Endodermal cell (in vitro differentiated cells): ENCODE measurements around the gene KLHL18. TPM values are rescaled to one million over a fixed set of nuclear protein-coding genes. Genes with fewer than 3 reads are reported as not detected.

Experiments
- DNase-seq: peaks from one replicate; pipeline ENCODE4 v3.0.0-alpha.2; 2017
- H3K27ac ChIP-seq: 2 replicates; pipeline ENCODE4 v1.5.1; 2013; ENCODE audit warnings: mild to moderate bottlenecking, low read depth, low read length, moderate library complexity
- H3K27me3 ChIP-seq: 2 replicates; pipeline ENCODE4 v1.6.1; 2013; ENCODE audit warnings: mild to moderate bottlenecking, low read length, moderate library complexity; ENCODE audit not compliant: insufficient read depth, control insufficient read depth, poor library complexity, severe bottlenecking
- H3K36me3 ChIP-seq: 2 replicates; pipeline ENCODE4 v1.7.0; 2013; ENCODE audit warnings: mild to moderate bottlenecking, low read length, moderate library complexity; ENCODE audit not compliant: control insufficient read depth, insufficient read depth
- H3K4me1 ChIP-seq: one replicate; pipeline ENCODE4 v1.7.0; 2013; ENCODE audit warnings: low read length; ENCODE audit not compliant: control insufficient read depth, insufficient read depth
- H3K4me3 ChIP-seq: 2 replicates; pipeline ENCODE4 v1.5.1; 2013; ENCODE audit warnings: mild to moderate bottlenecking, low read length, moderate library complexity
- H3K9ac ChIP-seq: 2 replicates; pipeline ENCODE4 v1.6.1; 2013; ENCODE audit warnings: mild to moderate bottlenecking, low read length, moderate library complexity; ENCODE audit not compliant: poor library complexity, severe bottlenecking; ENCODE audit errors: extremely low read depth
- H3K9me3 ChIP-seq: 2 replicates; pipeline ENCODE4 v1.6.1; 2013; ENCODE audit warnings: mild to moderate bottlenecking, low read length, moderate library complexity; ENCODE audit not compliant: control insufficient read depth
- H3K27ac Mint-ChIP-seq: 2 replicates; pipeline ENCODE4 v1.8.0; 2020; ENCODE audit warnings: mixed read lengths
- H3K27me3 Mint-ChIP-seq: 2 replicates; pipeline ENCODE4 v1.8.0; 2021; ENCODE audit warnings: mild to moderate bottlenecking, mixed read lengths; ENCODE audit not compliant: insufficient read depth
- H3K36me3 Mint-ChIP-seq: 2 replicates; pipeline ENCODE4 v1.8.0; 2020; ENCODE audit warnings: low read depth, mixed read lengths
- H3K4me1 Mint-ChIP-seq: 2 replicates; pipeline ENCODE4 v1.8.0; 2020; ENCODE audit warnings: mixed read lengths
- H3K4me3 Mint-ChIP-seq: 2 replicates; pipeline ENCODE4 v1.8.0; 2020; ENCODE audit warnings: mild to moderate bottlenecking, moderate library complexity, mixed read lengths
- H3K9me3 Mint-ChIP-seq: 2 replicates; pipeline ENCODE4 v1.8.0; 2020; ENCODE audit warnings: mild to moderate bottlenecking, mixed read lengths
- CTCF ChIP-seq: fragments of 200-600 bp; sonication (generic); conservative IDR thresholded peaks from 2 replicates; pipeline ENCODE4 v1.5.0; 2021; ENCODE audit warnings: antibody characterized with exemption, mild to moderate bottlenecking
- WGBS, 2 experiments: methylation state at CpG; one replicate each; pipeline versions ENCODE4 v1.1.5 to v1.1.7; 2013; ENCODE audit warnings: missing lambda C conversion rate in 2 of 2, mixed read lengths in 1 of 2; ENCODE audit not compliant: insufficient coverage in 1 of 2, insufficient read length in 1 of 2; 5-methylcytosine and 5-hydroxymethylcytosine counted together
- total RNA-seq, 2 donors: library from RNA; stranded (reverse); fragmentation: NEBNext Ultra II Directional in 1 of 2; extraction: Animal tissue kit (Norgen Biotek cat#: 25700) in 1 of 2; gene quantifications; 2 replicates in 1 of 2; 3 replicates in 1 of 2; pipeline ENCODE4 v1.2.1, GENCODE V29; 2021

The KLHL18 gene
- total RNA-seq, 2 donors from 2014 or later = 20.7 to 28.3 TPM

GRCh38 chr3:47344971-47345370 is 62.2 kb downstream of the KLHL18 start:
- H3K36me3 Mint-ChIP-seq = peaks cover 28% of the 10 kb centered on the region
- Histone ChIP-seq H3K36me3 (peaks cover 41% of the 10 kb centered on the region), H3K9ac (no peak overlapping the region), H3K27ac (no peak overlapping the region), H3K4me3 (no peak overlapping the region), H3K4me1 (no peaks in the 10 kb centered on the region), H3K27me3 (no peaks in the 10 kb centered on the region), H3K9me3 (no peaks in the 10 kb centered on the region)
- 94 to 100% methylated on average over 4 to 6 of the region's 6 CpGs for WGBS, 2 experiments
- peaks cover 8% of the 10 kb centered on the region for H3K4me1 Mint-ChIP-seq
- no peak for TF ChIP-seq CTCF
- DNase-seq = no peak
- no peaks in the 10 kb centered on the region for H3K27me3 Mint-ChIP-seq
- no peak overlapping the region for H3K4me3 Mint-ChIP-seq
- no peaks in the 10 kb centered on the region for H3K9me3 Mint-ChIP-seq
- no peak overlapping the region for H3K27ac Mint-ChIP-seq

- Histone ChIP-seq H3K9ac (no peak overlapping the region), H3K4me3 (no peak overlapping the region), H3K4me1 (no peaks in the 10 kb centered on the region), H3K27me3 (no peaks in the 10 kb centered on the region), H3K9me3 (no peaks in the 10 kb centered on the region), H3K27ac (no peak overlapping the region), H3K36me3 (peaks cover 31% of the 10 kb centered on the region)
- Mint-ChIP-seq H3K36me3 (peaks cover 25% of the 10 kb centered on the region), H3K27ac (no peak overlapping the region), H3K4me3 (no peak overlapping the region), H3K9me3 (no peaks in the 10 kb centered on the region), H3K27me3 (no peaks in the 10 kb centered on the region), H3K4me1 (peaks cover 8% of the 10 kb centered on the region)
- WGBS, 2 experiments = 84 to 95% methylated on average over 4 of the region's 4 CpGs
- no peak for DNase-seq
- TF ChIP-seq CTCF = no peak
Observed at GRCh38 chr3:47347217-47347801, 64.6 kb downstream of the KLHL18 start.

GRCh38 chr3:47348411-47349154 is 65.8 kb downstream of the KLHL18 start:
- TF ChIP-seq CTCF = no peak
- Histone ChIP-seq H3K4me3 (no peak overlapping the region), H3K9me3 (no peaks in the 10 kb centered on the region), H3K9ac (no peak overlapping the region), H3K4me1 (no peaks in the 10 kb centered on the region), H3K27ac (no peak overlapping the region), H3K27me3 (no peaks in the 10 kb centered on the region), H3K36me3 (peaks cover 26% of the 10 kb centered on the region)
- Mint-ChIP-seq H3K27me3 (no peaks in the 10 kb centered on the region), H3K4me3 (no peak overlapping the region), H3K27ac (no peak overlapping the region), H3K4me1 (peaks cover 8% of the 10 kb centered on the region), H3K36me3 (peaks cover 19% of the 10 kb centered on the region), H3K9me3 (no peaks in the 10 kb centered on the region)
- 87 to 92% methylated on average over 5 of the region's 5 CpGs for WGBS, 2 experiments
- DNase-seq = no peak
